ENCODE data around the gene LMNB1. TPM values are rescaled to one million over a fixed set of nuclear protein-coding genes. Genes with fewer than 3 reads are reported as not detected.

Gene LMNB1
- total RNA-seq, 3 donors from 2014 or later, result 14.1 to 81.8 (median 30.6) TPM

- no peak for ATAC-seq
- intact Hi-C loops (cut with DNase I, micrococcal nuclease), result no loop called here
- Histone ChIP-seq H3K9me3 (no peaks in the 10 kb centered on the region), H3K4me1 (ENCODE audit: low read depth) (no peaks in the 10 kb centered on the region), H3K36me3 (ENCODE audit: low read depth) (no peaks in the 10 kb centered on the region), H3K4me3 (no peak overlapping the region)
- no peak for TF ChIP-seq CTCF (IDR thresholded peaks at IDR 0.05)
- DNase-seq, result no peak
Observed at GRCh38 chr5:126805063-126805462, 28.1 kb downstream of the LMNB1 start.

GRCh38 chr5:126808521-126808988 is 31.6 kb downstream of the LMNB1 start:
- ATAC-seq (peak; percentile 45), DNase-seq (no peak)
- no peak overlapping the region for H3K4me3 ChIP-seq
- no peak for TF ChIP-seq CTCF (IDR thresholded peaks at IDR 0.05)
- intact Hi-C loops (cut with DNase I, micrococcal nuclease), result no loop called here
- H3K4me1 ChIP-seq (ENCODE audit: low read depth), result no peaks in the 10 kb centered on the region
- H3K36me3 ChIP-seq (ENCODE audit: low read depth), result no peaks in the 10 kb centered on the region
- H3K9me3 ChIP-seq, result no peaks in the 10 kb centered on the region

- DNase-seq (no peak), ATAC-seq (peak; percentile 24)
- H3K4me1 ChIP-seq (ENCODE audit: low read depth), result no peaks in the 10 kb centered on the region
- no peak overlapping the region for H3K4me3 ChIP-seq
- TF ChIP-seq CTCF (IDR thresholded peaks at IDR 0.05), result no peak
- H3K36me3 ChIP-seq (ENCODE audit: low read depth), result no peaks in the 10 kb centered on the region
- no peaks in the 10 kb centered on the region for H3K9me3 ChIP-seq
- intact Hi-C loops (cut with DNase I, micrococcal nuclease), result no loop called here
Observed at GRCh38 chr5:126809916-126810315, 33.0 kb downstream of the LMNB1 start.

GRCh38 chr5:126810596-126811380 is 33.9 kb downstream of the LMNB1 start:
- no peak for ATAC-seq
- no peak for DNase-seq
- intact Hi-C loops (cut with DNase I, micrococcal nuclease), result no loop called here
- no peak for TF ChIP-seq CTCF (IDR thresholded peaks at IDR 0.05)
- Histone ChIP-seq H3K4me3 (no peak overlapping the region), H3K9me3 (no peaks in the 10 kb centered on the region), H3K4me1 (ENCODE audit: low read depth) (no peaks in the 10 kb centered on the region), H3K36me3 (ENCODE audit: low read depth) (no peaks in the 10 kb centered on the region)

GRCh38 chr5:126811515-126812198 is 34.7 kb downstream of the LMNB1 start:
- ATAC-seq (peak; percentile 63), DNase-seq (no peak)
- Histone ChIP-seq H3K36me3 (ENCODE audit: low read depth) (no peaks in the 10 kb centered on the region), H3K4me3 (no peak overlapping the region), H3K9me3 (no peaks in the 10 kb centered on the region), H3K4me1 (ENCODE audit: low read depth) (no peaks in the 10 kb centered on the region)
- intact Hi-C loops (cut with DNase I, micrococcal nuclease), result no loop called here
- TF ChIP-seq CTCF (IDR thresholded peaks at IDR 0.05), result no peak

Measured in mucosa of descending colon (tissue), 3 donors.